ENCODE data around the gene PPP2R2C.

The PPP2R2C gene

DNA sequence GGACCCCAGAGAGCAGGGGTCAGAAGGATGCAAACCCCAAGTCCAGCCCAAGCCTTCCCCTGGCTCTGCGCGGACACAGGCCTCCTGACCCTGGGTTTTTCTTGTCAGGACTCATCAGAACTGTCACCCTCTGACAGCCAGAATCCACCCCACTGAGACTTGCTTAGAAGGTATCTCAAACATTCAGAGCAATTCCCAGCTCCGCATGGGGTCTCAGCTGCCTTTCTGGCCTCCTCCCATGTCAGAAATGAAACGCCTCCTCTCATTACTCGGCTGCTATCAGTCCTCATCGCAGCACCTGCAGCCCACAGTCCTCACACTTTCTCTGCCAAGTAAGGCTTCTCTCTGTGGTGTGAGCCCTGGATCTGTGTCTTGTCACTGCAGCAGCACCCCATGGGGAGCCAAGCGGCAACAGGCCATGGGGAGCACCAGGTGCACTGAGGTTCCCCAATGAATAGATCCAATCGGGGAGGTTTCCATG lies 105.0 kb downstream of the PPP2R2C start:
- Histone ChIP-seq H3K36me3 (ENCODE audit: control insufficient read depth in 1 of 2, insufficient read depth in 2 of 2, low read length in 2 of 2) (no peaks in the 10 kb centered on the region), H3K9ac (ENCODE audit: low read depth in 1 of 2, low read length in 2 of 2) (no peak overlapping the region), H3K27me3 (ENCODE audit: control insufficient read depth in 1 of 2, insufficient read depth in 2 of 2, low read length in 2 of 2) (peaks cover 0 to 8% of the 10 kb centered on the region in 2 donors)

GRCh38 chr4:6366581-6366980 lies 105.8 kb downstream of the PPP2R2C start:
- peaks cover 0 to 8% of the 10 kb centered on the region in 2 donors for H3K27me3 ChIP-seq (ENCODE audit: control insufficient read depth in 1 of 2, insufficient read depth in 2 of 2, low read length in 2 of 2)
- H3K9ac ChIP-seq (ENCODE audit: low read depth in 1 of 2, low read length in 2 of 2), result no peak overlapping the region
- no peaks in the 10 kb centered on the region for H3K4me1 ChIP-seq (ENCODE audit: control insufficient read depth in 1 of 2, insufficient read depth in 2 of 2, low read length in 2 of 2)
- H3K9me3 ChIP-seq (ENCODE audit: control insufficient read depth in 1 of 2, low read length in 2 of 2), result no peaks in the 10 kb centered on the region
- no peak overlapping the region for H3K27ac ChIP-seq (ENCODE audit: low read depth, low read length)
- H3K4me3 ChIP-seq (ENCODE audit: low read depth in 1 of 2, low read length in 2 of 2), result no peak overlapping the region
- H3K36me3 ChIP-seq (ENCODE audit: control insufficient read depth in 1 of 2, insufficient read depth in 2 of 2, low read length in 2 of 2), result no peaks in the 10 kb centered on the region

More for the DNA sequence above, 105.0 kb downstream of the PPP2R2C start:
- Histone ChIP-seq H3K4me1 (ENCODE audit: control insufficient read depth in 1 of 2, insufficient read depth in 2 of 2, low read length in 2 of 2) (no peaks in the 10 kb centered on the region), H3K4me3 (ENCODE audit: low read depth in 1 of 2, low read length in 2 of 2) (no peak overlapping the region), H3K9me3 (ENCODE audit: control insufficient read depth in 1 of 2, low read length in 2 of 2) (no peaks in the 10 kb centered on the region), H3K27ac (ENCODE audit: low read depth, low read length) (no peak overlapping the region)

GRCh38 chr4:6365545-6366086 lies 106.8 kb downstream of the PPP2R2C start:
- no peak overlapping the region for H3K27ac ChIP-seq (ENCODE audit: low read depth, low read length)

GRCh38 chr4:6364581-6364980 lies 107.8 kb downstream of the PPP2R2C start:
- Histone ChIP-seq H3K4me3 (ENCODE audit: low read depth in 1 of 2, low read length in 2 of 2) (no peak overlapping the region), H3K27ac (ENCODE audit: low read depth, low read length) (no peak overlapping the region), H3K9ac (ENCODE audit: low read depth in 1 of 2, low read length in 2 of 2) (no peak overlapping the region), H3K27me3 (ENCODE audit: control insufficient read depth in 1 of 2, insufficient read depth in 2 of 2, low read length in 2 of 2) (peaks cover 0 to 8% of the 10 kb centered on the region in 2 donors), H3K36me3 (ENCODE audit: control insufficient read depth in 1 of 2, insufficient read depth in 2 of 2, low read length in 2 of 2) (no peaks in the 10 kb centered on the region), H3K4me1 (ENCODE audit: control insufficient read depth in 1 of 2, insufficient read depth in 2 of 2, low read length in 2 of 2) (no peaks in the 10 kb centered on the region), H3K9me3 (ENCODE audit: control insufficient read depth in 1 of 2, low read length in 2 of 2) (no peaks in the 10 kb centered on the region)

More at GRCh38 chr4:6365545-6366086, 106.8 kb downstream of the PPP2R2C start:
- Histone ChIP-seq H3K9ac (ENCODE audit: low read depth in 1 of 2, low read length in 2 of 2) (no peak overlapping the region), H3K36me3 (ENCODE audit: control insufficient read depth in 1 of 2, insufficient read depth in 2 of 2, low read length in 2 of 2) (no peaks in the 10 kb centered on the region), H3K4me3 (ENCODE audit: low read depth in 1 of 2, low read length in 2 of 2) (no peak overlapping the region), H3K9me3 (ENCODE audit: control insufficient read depth in 1 of 2, low read length in 2 of 2) (no peaks in the 10 kb centered on the region), H3K4me1 (ENCODE audit: control insufficient read depth in 1 of 2, insufficient read depth in 2 of 2, low read length in 2 of 2) (no peaks in the 10 kb centered on the region), H3K27me3 (ENCODE audit: control insufficient read depth in 1 of 2, insufficient read depth in 2 of 2, low read length in 2 of 2) (peaks cover 0 to 8% of the 10 kb centered on the region in 2 donors)

GRCh38 chr4:6364146-6364545 lies 108.3 kb downstream of the PPP2R2C start:
- Histone ChIP-seq H3K9me3 (ENCODE audit: control insufficient read depth in 1 of 2, low read length in 2 of 2) (no peaks in the 10 kb centered on the region), H3K36me3 (ENCODE audit: control insufficient read depth in 1 of 2, insufficient read depth in 2 of 2, low read length in 2 of 2) (no peaks in the 10 kb centered on the region), H3K27ac (ENCODE audit: low read depth, low read length) (no peak overlapping the region), H3K9ac (ENCODE audit: low read depth in 1 of 2, low read length in 2 of 2) (no peak overlapping the region), H3K4me1 (ENCODE audit: control insufficient read depth in 1 of 2, insufficient read depth in 2 of 2, low read length in 2 of 2) (no peaks in the 10 kb centered on the region), H3K4me3 (ENCODE audit: low read depth in 1 of 2, low read length in 2 of 2) (no peak overlapping the region), H3K27me3 (ENCODE audit: control insufficient read depth in 1 of 2, insufficient read depth in 2 of 2, low read length in 2 of 2) (peaks cover 0 to 8% of the 10 kb centered on the region in 2 donors)

- no peak overlapping the region for H3K9ac ChIP-seq (ENCODE audit: low read depth in 1 of 2, low read length in 2 of 2)
- H3K27ac ChIP-seq (ENCODE audit: low read depth, low read length), result no peak overlapping the region
- H3K4me1 ChIP-seq (ENCODE audit: control insufficient read depth in 1 of 2, insufficient read depth in 2 of 2, low read length in 2 of 2), result no peaks in the 10 kb centered on the region
Measured at GRCh38 chr4:6362896-6363295, 109.5 kb downstream of the PPP2R2C start.

DNA sequence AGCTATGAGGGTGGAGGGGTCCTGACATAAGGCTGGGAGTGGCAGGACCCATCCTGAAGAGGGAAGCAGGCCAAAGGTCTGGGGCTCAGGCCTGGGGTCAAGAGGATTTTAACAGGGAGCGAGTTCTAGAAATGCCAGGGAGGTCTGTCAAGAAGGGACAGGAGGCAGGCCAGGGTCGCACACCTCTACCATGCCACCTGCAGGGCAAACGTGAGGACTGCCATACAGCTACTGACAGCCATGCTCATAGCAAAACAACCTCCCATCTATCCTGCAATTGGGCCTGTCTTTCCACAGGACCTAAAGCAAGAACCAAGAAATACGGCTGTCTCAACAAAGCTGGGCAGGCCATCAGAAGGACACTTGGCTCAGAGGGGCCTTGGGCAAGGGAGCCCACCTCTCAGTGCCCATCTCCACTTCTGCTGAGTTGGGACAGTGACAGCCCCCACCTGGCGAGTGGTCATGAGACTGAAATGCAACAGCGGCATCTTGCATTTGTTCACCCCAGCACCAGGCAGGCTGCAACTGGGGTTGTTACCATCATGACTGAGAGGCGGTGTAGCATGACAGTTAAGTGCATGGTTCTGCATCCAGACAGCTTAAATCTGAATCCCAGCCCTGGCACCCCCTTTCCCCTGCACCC lies 110.0 kb downstream of the PPP2R2C start:
- Histone ChIP-seq H3K4me3 (ENCODE audit: low read depth in 1 of 2, low read length in 2 of 2) (no peak overlapping the region), H3K27me3 (ENCODE audit: control insufficient read depth in 1 of 2, insufficient read depth in 2 of 2, low read length in 2 of 2) (peaks cover 0 to 5% of the 10 kb centered on the region in 2 donors), H3K9me3 (ENCODE audit: control insufficient read depth in 1 of 2, low read length in 2 of 2) (no peaks in the 10 kb centered on the region), H3K4me1 (ENCODE audit: control insufficient read depth in 1 of 2, insufficient read depth in 2 of 2, low read length in 2 of 2) (no peaks in the 10 kb centered on the region), H3K36me3 (ENCODE audit: control insufficient read depth in 1 of 2, insufficient read depth in 2 of 2, low read length in 2 of 2) (no peaks in the 10 kb centered on the region), H3K9ac (ENCODE audit: low read depth in 1 of 2, low read length in 2 of 2) (no peak overlapping the region), H3K27ac (ENCODE audit: low read depth, low read length) (no peak overlapping the region)

More at GRCh38 chr4:6362896-6363295, 109.5 kb downstream of the PPP2R2C start:
- Histone ChIP-seq H3K4me3 (ENCODE audit: low read depth in 1 of 2, low read length in 2 of 2) (no peak overlapping the region), H3K27me3 (ENCODE audit: control insufficient read depth in 1 of 2, insufficient read depth in 2 of 2, low read length in 2 of 2) (peaks cover 0 to 8% of the 10 kb centered on the region in 2 donors), H3K9me3 (ENCODE audit: control insufficient read depth in 1 of 2, low read length in 2 of 2) (no peaks in the 10 kb centered on the region), H3K36me3 (ENCODE audit: control insufficient read depth in 1 of 2, insufficient read depth in 2 of 2, low read length in 2 of 2) (no peaks in the 10 kb centered on the region)

DNA sequence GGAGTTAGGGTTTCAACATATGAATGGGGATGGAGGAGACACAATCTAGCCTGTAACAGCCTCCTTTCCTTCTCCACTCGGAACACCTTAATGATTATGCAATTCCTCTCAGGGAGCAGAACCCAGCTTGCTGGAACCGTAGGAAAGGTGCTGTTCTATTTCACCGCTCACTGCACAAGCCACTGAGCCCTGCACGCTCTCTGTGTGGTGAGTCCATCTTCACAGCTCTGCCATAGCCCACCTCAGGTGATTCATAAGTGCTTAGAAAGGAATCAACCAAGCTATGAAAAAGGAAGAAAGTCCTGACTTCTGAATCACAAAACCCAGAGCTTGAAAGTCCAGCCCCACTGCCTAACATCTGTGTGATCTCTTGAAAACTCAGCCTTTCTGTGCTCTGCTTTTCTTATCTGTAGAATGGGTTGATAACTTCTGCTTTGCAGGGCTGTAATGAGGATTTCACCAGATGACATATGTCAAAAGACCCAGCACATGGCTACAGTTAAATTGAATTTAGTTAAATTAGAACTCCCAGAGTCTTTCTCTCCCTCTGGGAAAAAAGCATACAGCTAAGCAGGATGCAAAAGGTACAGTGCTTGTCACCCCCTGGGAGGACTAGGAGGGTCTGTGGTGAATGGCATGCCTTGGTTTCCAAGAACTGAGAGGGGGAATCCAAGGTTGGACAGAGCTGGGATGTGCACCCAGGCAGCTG lies 111.2 kb downstream of the PPP2R2C start:
- no peaks in the 10 kb centered on the region for H3K9me3 ChIP-seq (ENCODE audit: control insufficient read depth in 1 of 2, low read length in 2 of 2)
- no peak overlapping the region for H3K4me3 ChIP-seq (ENCODE audit: low read depth in 1 of 2, low read length in 2 of 2)
- no peak overlapping the region for H3K27ac ChIP-seq (ENCODE audit: low read depth, low read length)
- H3K4me1 ChIP-seq (ENCODE audit: control insufficient read depth in 1 of 2, insufficient read depth in 2 of 2, low read length in 2 of 2), result no peaks in the 10 kb centered on the region
- no peaks in the 10 kb centered on the region for H3K36me3 ChIP-seq (ENCODE audit: control insufficient read depth in 1 of 2, insufficient read depth in 2 of 2, low read length in 2 of 2)
- no peaks in the 10 kb centered on the region for H3K27me3 ChIP-seq (ENCODE audit: control insufficient read depth in 1 of 2, insufficient read depth in 2 of 2, low read length in 2 of 2)
- no peak overlapping the region for H3K9ac ChIP-seq (ENCODE audit: low read depth in 1 of 2, low read length in 2 of 2)

GRCh38 chr4:6360385-6360784 lies 112.0 kb downstream of the PPP2R2C start:
- no peaks in the 10 kb centered on the region for H3K4me1 ChIP-seq (ENCODE audit: control insufficient read depth in 1 of 2, insufficient read depth in 2 of 2, low read length in 2 of 2)
- H3K36me3 ChIP-seq (ENCODE audit: control insufficient read depth in 1 of 2, insufficient read depth in 2 of 2, low read length in 2 of 2), result no peaks in the 10 kb centered on the region
- H3K27me3 ChIP-seq (ENCODE audit: control insufficient read depth in 1 of 2, insufficient read depth in 2 of 2, low read length in 2 of 2), result no peaks in the 10 kb centered on the region
- H3K9me3 ChIP-seq (ENCODE audit: control insufficient read depth in 1 of 2, low read length in 2 of 2), result no peaks in the 10 kb centered on the region
- no peak overlapping the region for H3K27ac ChIP-seq (ENCODE audit: low read depth, low read length)
- H3K9ac ChIP-seq (ENCODE audit: low read depth in 1 of 2, low read length in 2 of 2), result no peak overlapping the region
- H3K4me3 ChIP-seq (ENCODE audit: low read depth in 1 of 2, low read length in 2 of 2), result no peak overlapping the region
